ENCODE results near the gene CIRBP. TPM values are rescaled to one million over a fixed set of nuclear protein-coding genes. Genes with fewer than 3 reads are reported as not detected.
"Not testable (repeated sequence)": the region's sequence is repeated elsewhere in the genome, so short reads cannot be mapped to it uniquely, and the experiment has no call there.

CIRBP gene
- total RNA-seq, 1 donor, result 380 TPM

DNA sequence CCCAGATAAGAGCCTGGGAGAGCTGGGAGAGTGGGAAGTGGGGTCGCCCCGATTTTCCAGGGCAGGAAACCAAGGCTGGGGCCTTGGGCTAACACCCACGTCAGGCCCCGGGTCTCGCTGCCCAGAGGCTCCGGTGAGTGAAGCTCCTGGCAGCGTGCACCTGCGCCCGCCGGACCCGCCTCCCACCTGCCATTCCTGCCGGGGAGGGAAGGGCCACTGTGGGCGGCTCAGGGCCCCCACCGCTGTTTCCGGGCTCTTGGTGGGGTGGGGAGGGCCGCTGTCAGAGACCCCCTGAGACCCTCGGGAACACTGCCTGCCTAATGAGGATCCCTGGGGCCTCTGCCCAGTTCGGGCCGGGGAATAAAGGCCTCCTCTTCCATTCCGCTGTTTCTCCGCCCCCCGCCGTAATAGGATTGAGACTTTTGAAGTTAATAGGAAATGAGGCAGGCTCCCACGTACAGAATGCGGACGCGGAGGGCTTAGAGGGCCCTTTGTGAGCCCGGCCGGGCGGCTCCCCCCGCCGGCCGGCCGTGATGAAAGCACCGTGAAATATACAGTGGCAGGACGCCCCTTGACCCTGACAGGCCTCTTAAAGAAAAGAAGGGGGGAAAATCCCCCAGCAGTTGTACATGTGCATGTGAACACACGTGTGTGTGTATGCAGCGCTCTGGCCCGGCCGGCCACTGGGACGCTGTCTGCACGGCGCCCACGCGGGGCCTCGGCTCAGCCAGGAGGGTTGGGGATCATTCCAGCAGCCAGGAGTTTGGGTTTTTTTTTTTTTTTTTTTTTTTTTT lies 49.7 kb downstream of the CIRBP start:
- TF ChIP-seq, protein P1, sequence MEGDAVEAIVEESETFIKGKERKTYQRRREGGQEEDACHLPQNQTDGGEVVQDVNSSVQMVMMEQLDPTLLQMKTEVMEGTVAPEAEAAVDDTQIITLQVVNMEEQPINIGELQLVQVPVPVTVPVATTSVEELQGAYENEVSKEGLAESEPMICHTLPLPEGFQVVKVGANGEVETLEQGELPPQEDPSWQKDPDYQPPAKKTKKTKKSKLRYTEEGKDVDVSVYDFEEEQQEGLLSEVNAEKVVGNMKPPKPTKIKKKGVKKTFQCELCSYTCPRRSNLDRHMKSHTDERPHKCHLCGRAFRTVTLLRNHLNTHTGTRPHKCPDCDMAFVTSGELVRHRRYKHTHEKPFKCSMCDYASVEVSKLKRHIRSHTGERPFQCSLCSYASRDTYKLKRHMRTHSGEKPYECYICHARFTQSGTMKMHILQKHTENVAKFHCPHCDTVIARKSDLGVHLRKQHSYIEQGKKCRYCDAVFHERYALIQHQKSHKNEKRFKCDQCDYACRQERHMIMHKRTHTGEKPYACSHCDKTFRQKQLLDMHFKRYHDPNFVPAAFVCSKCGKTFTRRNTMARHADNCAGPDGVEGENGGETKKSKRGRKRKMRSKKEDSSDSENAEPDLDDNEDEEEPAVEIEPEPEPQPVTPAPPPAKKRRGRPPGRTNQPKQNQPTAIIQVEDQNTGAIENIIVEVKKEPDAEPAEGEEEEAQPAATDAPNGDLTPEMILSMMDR (IDR thresholded peaks at IDR 0.05; ENCODE audit: extremely low read depth, low read depth, low read length), result no peak
- Histone ChIP-seq H3K4me2 (ENCODE audit: insufficient read depth, low read length) (no peak overlapping the region), H3K4me1 (ENCODE audit: insufficient read depth, low read length) (no peaks in the 10 kb centered on the region), H3K79me2 (ENCODE audit: insufficient read depth, low read length) (no peaks in the 10 kb centered on the region), H3K27me3 (ENCODE audit: insufficient read depth, low read length) (peaks cover 33% of the 10 kb centered on the region), H3K4me3 (ENCODE audit: insufficient read depth, low read length) (no peak overlapping the region), H3K27ac (ENCODE audit: low read depth, low read length) (no peak overlapping the region), H2AFZ (ENCODE audit: low read length) (no peak overlapping the region), H3K9me3 (ENCODE audit: low read depth, low read length) (no peaks in the 10 kb centered on the region), H4K20me1 (ENCODE audit: insufficient read depth, low read length) (no peaks in the 10 kb centered on the region), H3K36me3 (ENCODE audit: insufficient read depth, low read length) (no peaks in the 10 kb centered on the region)
- no peak for DNase-seq (ENCODE audit: insufficient read length, low spot score, missing footprints)

DNA sequence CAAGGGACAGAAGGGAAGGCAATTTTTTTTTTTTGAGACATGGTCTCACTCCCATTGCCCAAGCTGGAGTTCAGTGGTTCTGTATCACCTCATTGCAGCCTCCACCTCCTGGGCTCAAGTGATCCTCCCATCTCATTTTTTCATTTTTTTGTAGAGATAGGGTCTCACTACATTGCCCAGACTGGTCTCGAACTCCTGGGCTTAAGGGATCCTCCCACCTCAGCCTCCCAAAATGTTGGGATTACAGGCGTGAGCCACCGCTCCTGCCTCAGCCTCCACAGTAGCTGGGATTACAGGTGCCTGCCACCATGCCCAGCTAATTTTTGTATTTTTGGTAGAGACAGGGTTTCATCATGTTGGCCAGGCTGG lies 51.1 kb downstream of the CIRBP start:
- not testable (repeated sequence) for H4K20me1 ChIP-seq (ENCODE audit: insufficient read depth, low read length); H3K4me1 ChIP-seq (ENCODE audit: insufficient read depth, low read length); H3K36me3 ChIP-seq (ENCODE audit: insufficient read depth, low read length); DNase-seq (ENCODE audit: insufficient read length, low spot score, missing footprints); H3K4me3 ChIP-seq (ENCODE audit: insufficient read depth, low read length); H3K9me3 ChIP-seq (ENCODE audit: low read depth, low read length); H2AFZ ChIP-seq (ENCODE audit: low read length); H3K27ac ChIP-seq (ENCODE audit: low read depth, low read length); H3K4me2 ChIP-seq (ENCODE audit: insufficient read depth, low read length); H3K79me2 ChIP-seq (ENCODE audit: insufficient read depth, low read length)
- H3K27me3 ChIP-seq (ENCODE audit: insufficient read depth, low read length), result peaks cover 33% of the 10 kb centered on the region

DNA sequence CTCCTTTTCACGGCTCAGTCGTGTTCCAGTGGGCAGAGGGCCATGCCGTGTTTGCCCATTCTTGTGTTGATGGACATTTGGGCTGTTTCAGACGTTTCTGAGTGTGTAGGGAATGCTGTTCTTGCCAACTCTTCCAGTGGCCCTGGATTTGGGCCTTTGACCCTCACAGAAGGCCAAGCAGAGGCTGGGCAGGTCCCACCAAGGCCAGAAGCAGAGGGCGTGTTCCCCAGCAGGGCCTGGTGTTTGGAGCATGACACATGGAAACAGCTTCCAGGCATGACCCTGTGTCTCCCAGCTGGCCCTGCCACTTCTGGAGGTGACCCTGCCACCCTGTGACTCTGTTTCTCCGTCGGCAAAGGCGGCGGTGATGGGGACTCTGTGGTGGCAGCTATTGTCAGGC lies 52.4 kb downstream of the CIRBP start:
- H3K27me3 ChIP-seq (ENCODE audit: insufficient read depth, low read length), result peaks cover 25% of the 10 kb centered on the region
- TF ChIP-seq, protein P1 (IDR thresholded peaks at IDR 0.05; ENCODE audit: extremely low read depth, low read depth, low read length), result no peak
- no peak overlapping the region for H3K4me3 ChIP-seq (ENCODE audit: insufficient read depth, low read length)
- H3K4me2 ChIP-seq (ENCODE audit: insufficient read depth, low read length), result no peak overlapping the region
- H3K36me3 ChIP-seq (ENCODE audit: insufficient read depth, low read length), result no peaks in the 10 kb centered on the region
- no peak overlapping the region for H3K27ac ChIP-seq (ENCODE audit: low read depth, low read length)
- H3K9me3 ChIP-seq (ENCODE audit: low read depth, low read length), result no peaks in the 10 kb centered on the region
- H3K4me1 ChIP-seq (ENCODE audit: insufficient read depth, low read length), result peaks cover 5% of the 10 kb centered on the region
- no peak overlapping the region for H2AFZ ChIP-seq (ENCODE audit: low read length)
- H3K79me2 ChIP-seq (ENCODE audit: insufficient read depth, low read length), result no peaks in the 10 kb centered on the region
- no peaks in the 10 kb centered on the region for H4K20me1 ChIP-seq (ENCODE audit: insufficient read depth, low read length)
- no peak for DNase-seq (ENCODE audit: insufficient read length, low spot score, missing footprints)

DNA sequence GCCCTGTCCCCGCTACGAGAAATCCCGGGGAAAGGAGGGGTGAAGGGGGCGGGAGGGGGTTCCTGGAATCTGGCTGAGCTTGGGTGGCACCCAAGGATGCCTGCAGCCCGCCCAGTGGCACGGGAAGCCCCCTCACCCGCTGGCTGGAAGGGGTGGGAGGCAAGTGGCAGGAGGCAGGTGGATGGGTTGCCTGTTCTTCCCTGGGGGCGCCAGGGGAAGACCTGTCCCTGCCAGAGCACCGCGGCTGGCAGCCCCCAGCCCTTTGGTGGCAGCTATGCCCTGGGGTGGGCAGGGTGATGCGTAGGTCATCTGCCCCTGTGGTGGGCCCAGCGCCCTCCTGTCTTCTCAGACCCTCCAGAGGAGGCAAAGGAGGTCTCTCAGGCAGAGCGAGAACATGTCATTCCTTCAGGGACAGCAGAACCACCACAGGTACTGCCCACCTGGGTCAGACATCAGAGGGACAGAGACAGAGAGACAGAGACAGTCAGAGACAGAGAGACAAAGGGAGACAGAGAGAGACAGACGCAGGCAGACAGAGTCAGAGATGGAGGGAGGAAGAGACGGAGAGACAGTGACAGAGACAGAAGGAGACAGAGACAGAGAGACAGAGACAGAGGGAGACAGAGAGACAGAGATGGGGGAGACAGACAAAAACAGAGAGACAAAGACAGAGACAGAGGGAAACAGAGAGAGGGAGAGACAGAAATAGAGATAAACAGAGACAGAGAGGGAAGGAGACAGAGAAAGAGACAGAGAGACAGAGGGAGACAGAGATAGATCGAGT lies 53.3 kb downstream of the CIRBP start:
- H4K20me1 ChIP-seq (ENCODE audit: insufficient read depth, low read length), result no peaks in the 10 kb centered on the region
- peaks cover 5% of the 10 kb centered on the region for H3K4me1 ChIP-seq (ENCODE audit: insufficient read depth, low read length)
- H3K27me3 ChIP-seq (ENCODE audit: insufficient read depth, low read length), result peaks cover 17% of the 10 kb centered on the region
- DNase-seq (ENCODE audit: insufficient read length, low spot score, missing footprints), result no peak
- no peak overlapping the region for H3K4me2 ChIP-seq (ENCODE audit: insufficient read depth, low read length)
- TF ChIP-seq, protein P1 (IDR thresholded peaks at IDR 0.05; ENCODE audit: extremely low read depth, low read depth, low read length), result no peak
- H2AFZ ChIP-seq (ENCODE audit: low read length), result no peak overlapping the region
- H3K79me2 ChIP-seq (ENCODE audit: insufficient read depth, low read length), result no peaks in the 10 kb centered on the region
- no peaks in the 10 kb centered on the region for H3K36me3 ChIP-seq (ENCODE audit: insufficient read depth, low read length)
- H3K27ac ChIP-seq (ENCODE audit: low read depth, low read length), result no peak overlapping the region
- H3K4me3 ChIP-seq (ENCODE audit: insufficient read depth, low read length), result no peak overlapping the region
- H3K9me3 ChIP-seq (ENCODE audit: low read depth, low read length), result no peaks in the 10 kb centered on the region

Measured in osteoblast (primary cell).